Spinal cord (tissue), 10 donors: ENCODE measurements around the gene PI4KA. TPM values are rescaled to one million over a fixed set of nuclear protein-coding genes. Genes with fewer than 3 reads are reported as not detected.
"Not testable (repeated sequence)": the region's sequence is repeated elsewhere in the genome, so short reads cannot be mapped to it uniquely, and the experiment has no call there.

Experiments used
- DNase-seq, 6 donors: peaks; one replicate each; pipeline versions ENCODE4 v3.0.0 to v3.0.0-alpha.2; 2013 to 2015; ENCODE audit warnings: low spot score in 6 of 6, low read depth in 4 of 6
- H3K27ac ChIP-seq: one replicate; pipeline ENCODE4 v1.5.1; 2013; ENCODE audit warnings: low read depth, low read length, control low read depth
- H3K27me3 ChIP-seq: one replicate; pipeline ENCODE4 v1.6.1; 2013; ENCODE audit warnings: low read length; ENCODE audit not compliant: control insufficient read depth, insufficient read depth
- H3K36me3 ChIP-seq: one replicate; pipeline ENCODE4 v1.6.1; 2013; ENCODE audit warnings: low read length; ENCODE audit not compliant: control insufficient read depth, insufficient read depth
- H3K4me1 ChIP-seq: one replicate; pipeline ENCODE4 v1.6.1; 2013; ENCODE audit warnings: low read length; ENCODE audit not compliant: control insufficient read depth, insufficient read depth
- H3K4me3 ChIP-seq: one replicate; pipeline ENCODE4 v1.5.1; 2013; ENCODE audit warnings: low read depth, low read length, control low read depth
- H3K9me3 ChIP-seq: one replicate; pipeline ENCODE4 v1.6.1; 2013; ENCODE audit warnings: low read length; ENCODE audit not compliant: control insufficient read depth, insufficient read depth
- WGBS: methylation state at CpG from one replicate; pipeline ENCODE4 v1.1.5; 2013; ENCODE audit warnings: missing lambda C conversion rate; ENCODE audit not compliant: insufficient coverage; 5-methylcytosine and 5-hydroxymethylcytosine counted together
- polyA plus RNA-seq, 2 donors: library from polyadenylated mRNA; unstranded; fragments of 120-200 nt; gene quantifications; one replicate each; pipeline ENCODE4 v1.2.1, GENCODE V29; 2013; ENCODE audit not compliant: insufficient read length in 2 of 2
- total RNA-seq, 2 donors: library from RNA; depleted of rRNA in 1 of 2; stranded (reverse); fragments of 120-200 nt in 1 of 2; fragments of >200 nt in 1 of 2; gene quantifications; one replicate each; pipeline versions ENCODE4 v1.2.3 to v1.2.4, GENCODE V29; 2013 to 2014
- donor health status: healthy.

Gene PI4KA
- total and polyA plus RNA-seq, 4 donors, result 57.6 to 136 (median 89.5) TPM

GRCh38 chr22:20738394-20739089 lies 120.1 kb downstream of the PI4KA start:
- WGBS, result 100% methylated on average over 2 of the region's 12 CpGs
- no peak for DNase-seq
- H3K27ac ChIP-seq, result no peak overlapping the region

DNA sequence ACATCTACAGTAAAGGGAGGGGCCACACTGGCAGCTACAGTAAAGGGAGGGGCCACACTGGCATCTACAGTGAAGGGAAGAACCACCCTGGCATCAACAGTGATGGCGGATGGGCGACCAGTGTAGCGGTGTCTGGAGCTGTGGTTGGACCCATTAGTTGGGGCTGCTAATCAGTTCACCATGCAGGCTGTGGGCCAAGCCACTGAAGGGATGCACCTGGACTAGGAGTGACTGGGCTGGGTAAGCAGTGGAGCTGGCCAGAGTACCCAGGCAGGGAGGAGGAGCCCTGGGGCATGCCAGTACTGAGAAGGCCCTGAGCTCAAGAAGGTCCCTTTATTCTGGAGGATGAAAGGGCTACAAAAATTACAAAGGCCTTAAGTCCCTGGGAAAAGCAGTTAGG lies 121.7 kb downstream of the PI4KA start:
- not testable (repeated sequence) for H3K27ac ChIP-seq, H3K4me1 ChIP-seq, DNase-seq, H3K27me3 ChIP-seq, H3K9me3 ChIP-seq, H3K4me3 ChIP-seq
- 98% methylated on average over 3 of the region's 3 CpGs for WGBS
- peaks cover 47% of the 10 kb centered on the region for H3K36me3 ChIP-seq

More at GRCh38 chr22:20738394-20739089, 120.1 kb downstream of the PI4KA start:
- peaks cover 54% of the 10 kb centered on the region for H3K36me3 ChIP-seq
- H3K9me3 ChIP-seq, result peaks cover 5% of the 10 kb centered on the region
- no peaks in the 10 kb centered on the region for H3K4me1 ChIP-seq
- no peak overlapping the region for H3K4me3 ChIP-seq
- no peaks in the 10 kb centered on the region for H3K27me3 ChIP-seq

- H3K27me3 ChIP-seq, H3K27ac ChIP-seq, H3K9me3 ChIP-seq, H3K4me1 ChIP-seq, DNase-seq, H3K4me3 ChIP-seq: not testable (repeated sequence)
- H3K36me3 ChIP-seq, result peaks cover 48% of the 10 kb centered on the region
- WGBS, result 92% methylated on average over 4 of the region's 15 CpGs
Observed at GRCh38 chr22:20735356-20736162, 123.1 kb downstream of the PI4KA start.

GRCh38 chr22:20732431-20732830 lies 126.2 kb downstream of the PI4KA start:
- not testable (repeated sequence) for DNase-seq, H3K27me3 ChIP-seq, H3K27ac ChIP-seq, H3K4me1 ChIP-seq, H3K9me3 ChIP-seq, H3K4me3 ChIP-seq
- H3K36me3 ChIP-seq, result peaks cover 52% of the 10 kb centered on the region
- WGBS, result 76% methylated on average over 3 of the region's 8 CpGs

GRCh38 chr22:20729194-20729593 lies 129.4 kb downstream of the PI4KA start:
- Histone ChIP-seq H3K4me3 (no peak overlapping the region), H3K36me3 (peaks cover 74% of the 10 kb centered on the region), H3K27me3 (no peaks in the 10 kb centered on the region), H3K27ac (no peak overlapping the region), H3K4me1 (no peaks in the 10 kb centered on the region), H3K9me3 (no peaks in the 10 kb centered on the region)
- DNase-seq, result no peak
- WGBS, result 97% methylated on average over 13 of the region's 13 CpGs

DNA sequence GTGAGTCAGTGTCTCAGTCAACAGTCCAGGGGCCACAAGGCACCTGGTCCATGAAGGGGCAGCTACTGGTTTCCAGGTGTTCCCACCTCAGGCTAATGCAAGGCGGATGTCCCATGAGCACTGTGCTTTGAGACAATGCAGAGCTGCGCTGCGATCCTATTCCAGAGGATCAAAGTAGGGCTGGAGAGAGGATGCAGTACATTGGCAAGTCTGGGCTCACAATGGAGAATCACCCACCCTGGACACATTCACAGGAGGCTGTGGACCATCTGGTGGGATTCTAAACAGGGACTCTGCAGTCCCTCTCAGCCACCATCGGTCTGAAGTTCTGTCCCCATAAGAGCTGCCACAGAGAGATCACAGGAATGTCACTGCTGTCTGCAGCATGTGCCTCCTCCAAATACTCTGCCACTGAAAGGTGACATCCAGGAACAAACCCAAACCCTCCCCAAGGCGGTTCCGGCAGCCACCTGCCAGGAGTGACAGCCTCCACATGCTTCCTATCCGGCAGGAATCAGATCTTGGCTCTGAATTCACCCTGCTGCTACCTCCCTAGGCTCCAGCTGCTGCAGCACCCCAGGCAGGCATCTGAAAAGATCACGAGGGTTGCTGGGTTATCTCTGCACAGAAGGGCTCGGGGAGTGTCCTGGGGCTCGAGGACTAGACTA lies 130.0 kb downstream of the PI4KA start:
- no peak for DNase-seq
- Histone ChIP-seq H3K27ac (no peak overlapping the region), H3K36me3 (peaks cover 74% of the 10 kb centered on the region), H3K27me3 (no peaks in the 10 kb centered on the region), H3K4me3 (no peak overlapping the region), H3K9me3 (no peaks in the 10 kb centered on the region), H3K4me1 (no peaks in the 10 kb centered on the region)
- 90% methylated on average over 10 of the region's 10 CpGs for WGBS

- Histone ChIP-seq H3K9me3 (no peaks in the 10 kb centered on the region), H3K27me3 (no peaks in the 10 kb centered on the region), H3K27ac (no peak overlapping the region), H3K36me3 (peaks cover 67% of the 10 kb centered on the region), H3K4me1 (no peaks in the 10 kb centered on the region), H3K4me3 (no peak overlapping the region)
- no peak for DNase-seq
- 89% methylated on average over 20 of the region's 29 CpGs for WGBS
Observed at GRCh38 chr22:20727118-20728015, 131.2 kb downstream of the PI4KA start.

GRCh38 chr22:20725987-20726558 lies 132.5 kb downstream of the PI4KA start:
- peaks cover 63% of the 10 kb centered on the region for H3K36me3 ChIP-seq
- no peak overlapping the region for H3K4me3 ChIP-seq
- 93% methylated on average over 11 of the region's 11 CpGs for WGBS
- no peaks in the 10 kb centered on the region for H3K27me3 ChIP-seq
- no peaks in the 10 kb centered on the region for H3K9me3 ChIP-seq
- H3K4me1 ChIP-seq, result no peaks in the 10 kb centered on the region
- H3K27ac ChIP-seq, result no peak overlapping the region
- no peak for DNase-seq
